Measurements from ENCODE around the gene SLFN14. TPM values are rescaled to one million over a fixed set of nuclear protein-coding genes. Genes with fewer than 3 reads are reported as not detected.

SLFN14 gene
- total and polyA plus RNA-seq, 8 donors, result 0.21 to 1.1 (median 0.78) TPM

DNA sequence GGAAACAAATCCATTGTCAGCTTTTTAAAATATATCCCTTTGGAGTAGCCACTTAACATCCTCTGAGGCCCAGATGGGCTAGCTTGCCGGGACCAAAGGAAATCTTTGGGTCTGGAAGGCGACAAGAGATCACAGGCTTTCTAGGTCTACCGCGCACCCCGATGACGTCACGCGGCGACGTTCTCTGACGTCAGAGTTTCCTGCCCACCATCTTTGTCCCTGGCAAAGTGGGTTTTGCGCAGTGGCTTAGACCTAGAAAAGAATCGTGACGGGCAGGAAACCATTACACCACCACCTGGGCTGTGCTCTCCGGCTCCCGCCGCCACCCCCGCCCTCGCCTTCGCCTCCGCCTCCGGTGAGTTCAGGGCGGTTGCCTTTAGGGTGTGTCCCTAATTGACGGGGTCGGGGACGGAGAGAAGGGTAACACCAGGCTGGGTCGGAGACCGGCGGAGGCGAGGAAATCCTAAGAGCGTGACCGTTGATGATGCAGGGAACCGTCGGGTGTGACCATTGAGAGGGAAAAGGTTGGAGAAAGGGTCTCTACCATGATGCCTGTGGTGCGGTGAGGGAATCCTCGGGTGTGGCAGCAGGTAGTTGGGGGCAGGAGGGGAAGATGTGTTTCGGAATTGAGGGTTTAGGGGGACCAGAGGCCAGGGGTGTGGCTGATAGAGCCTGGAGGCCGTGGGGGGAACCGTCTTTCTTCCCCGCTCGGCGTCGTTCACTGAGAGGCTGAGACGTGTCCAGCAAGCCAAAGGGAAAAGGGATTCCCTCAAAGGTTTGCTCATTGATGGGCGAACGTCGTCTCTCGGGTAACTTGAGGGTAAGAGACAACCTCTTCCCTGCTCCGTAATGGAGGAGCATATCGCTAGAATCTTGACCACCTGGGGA, 26.7 kb upstream of the SLFN14 start, which contains the start of gene AP2B1:
AP2B1 (plus strand) TSS at position 249 of the 888 bp plus-strand sequence. CDS start 6,709 bp downstream, outside the sequence.
- ATAC-seq, result peak; percentile 93
- Histone ChIP-seq H3K4me1 (peaks cover 8 to 38% of the 10 kb centered on the region in 2 donors), H3K36me3 (no peaks in the 10 kb centered on the region), H3K4me3 (peak within 1 kb of the TSS; percentile 61 to 70), H3K27ac (peak within 1 kb of the TSS; percentile 92 to 97), H3K9me3 (no peaks in the 10 kb centered on the region), H3K27me3 (no peaks in the 10 kb centered on the region)
- peak; percentile 91 to 98 (median 96) for DNase-seq
- intact Hi-C loops (cut with DNase I), result no loop called here
- TF ChIP-seq, protein P1, sequence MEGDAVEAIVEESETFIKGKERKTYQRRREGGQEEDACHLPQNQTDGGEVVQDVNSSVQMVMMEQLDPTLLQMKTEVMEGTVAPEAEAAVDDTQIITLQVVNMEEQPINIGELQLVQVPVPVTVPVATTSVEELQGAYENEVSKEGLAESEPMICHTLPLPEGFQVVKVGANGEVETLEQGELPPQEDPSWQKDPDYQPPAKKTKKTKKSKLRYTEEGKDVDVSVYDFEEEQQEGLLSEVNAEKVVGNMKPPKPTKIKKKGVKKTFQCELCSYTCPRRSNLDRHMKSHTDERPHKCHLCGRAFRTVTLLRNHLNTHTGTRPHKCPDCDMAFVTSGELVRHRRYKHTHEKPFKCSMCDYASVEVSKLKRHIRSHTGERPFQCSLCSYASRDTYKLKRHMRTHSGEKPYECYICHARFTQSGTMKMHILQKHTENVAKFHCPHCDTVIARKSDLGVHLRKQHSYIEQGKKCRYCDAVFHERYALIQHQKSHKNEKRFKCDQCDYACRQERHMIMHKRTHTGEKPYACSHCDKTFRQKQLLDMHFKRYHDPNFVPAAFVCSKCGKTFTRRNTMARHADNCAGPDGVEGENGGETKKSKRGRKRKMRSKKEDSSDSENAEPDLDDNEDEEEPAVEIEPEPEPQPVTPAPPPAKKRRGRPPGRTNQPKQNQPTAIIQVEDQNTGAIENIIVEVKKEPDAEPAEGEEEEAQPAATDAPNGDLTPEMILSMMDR (IDR thresholded peaks at IDR 0.05), result no peak

DNA sequence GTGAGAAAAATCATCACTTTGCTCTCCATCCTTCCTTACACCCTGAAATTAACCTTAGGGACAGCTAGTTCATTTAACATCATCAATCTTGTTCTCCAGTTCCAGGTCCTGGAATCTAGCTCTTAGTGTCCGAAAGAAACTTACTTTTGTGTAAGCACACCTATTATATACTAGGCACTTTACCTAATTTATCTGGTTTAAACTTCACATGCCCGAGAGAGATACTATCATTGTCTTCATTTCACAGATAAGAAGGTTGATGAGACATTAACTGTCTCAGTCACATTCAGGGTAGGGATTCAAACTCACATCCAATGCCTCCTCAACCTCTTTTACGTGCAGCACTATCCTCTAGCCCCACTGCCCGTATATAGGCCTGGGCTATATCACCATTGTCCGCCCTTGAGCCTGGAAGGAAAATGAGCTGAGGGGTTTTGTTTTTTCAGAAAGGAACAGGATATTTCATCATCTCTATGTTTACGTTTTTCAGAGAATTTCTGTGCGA, 26.0 kb upstream of the SLFN14 start:
- Histone ChIP-seq H3K4me3 (peak overlapping the region; percentile 61 to 70), H3K27me3 (no peaks in the 10 kb centered on the region), H3K4me1 (peaks cover 8 to 36% of the 10 kb centered on the region in 2 donors), H3K36me3 (no peaks in the 10 kb centered on the region), H3K27ac (peak overlapping the region; percentile 92 to 97), H3K9me3 (no peaks in the 10 kb centered on the region)
- TF ChIP-seq, protein P1 (IDR thresholded peaks at IDR 0.05), result no peak
- intact Hi-C loops (cut with DNase I), result no loop called here
- DNase-seq, result no peak
- ATAC-seq, result peak; percentile 5

DNA sequence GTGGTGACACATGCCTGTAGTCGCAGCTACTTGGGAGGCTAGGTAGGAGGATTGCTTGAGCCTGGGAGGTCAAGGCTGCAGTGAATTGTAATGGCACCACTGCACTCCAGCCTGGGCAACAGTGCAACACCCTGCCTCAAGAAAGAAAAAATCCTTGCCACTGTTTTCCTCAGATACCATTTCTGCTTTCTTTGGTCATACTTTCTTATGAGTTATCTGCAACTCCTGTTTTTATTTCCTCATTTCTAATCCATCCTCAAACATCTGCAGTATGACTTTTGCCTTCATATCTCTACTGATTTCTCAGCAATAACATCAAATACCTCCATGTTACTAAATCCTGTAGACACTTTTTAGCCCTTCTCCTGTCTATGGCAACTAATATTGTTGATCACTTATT, 23.4 kb upstream of the SLFN14 start:
- no peaks in the 10 kb centered on the region for H3K9me3 ChIP-seq
- DNase-seq (no peak), ATAC-seq (no peak)
- intact Hi-C loops (cut with DNase I), result no loop called here
- TF ChIP-seq, protein P1 (IDR thresholded peaks at IDR 0.05), result no peak
- H3K27ac ChIP-seq, result no peak overlapping the region
- no peaks in the 10 kb centered on the region for H3K27me3 ChIP-seq
- H3K4me1 ChIP-seq, result peaks cover 7 to 27% of the 10 kb centered on the region in 2 donors
- no peak overlapping the region for H3K4me3 ChIP-seq
- H3K36me3 ChIP-seq, result no peaks in the 10 kb centered on the region

DNA sequence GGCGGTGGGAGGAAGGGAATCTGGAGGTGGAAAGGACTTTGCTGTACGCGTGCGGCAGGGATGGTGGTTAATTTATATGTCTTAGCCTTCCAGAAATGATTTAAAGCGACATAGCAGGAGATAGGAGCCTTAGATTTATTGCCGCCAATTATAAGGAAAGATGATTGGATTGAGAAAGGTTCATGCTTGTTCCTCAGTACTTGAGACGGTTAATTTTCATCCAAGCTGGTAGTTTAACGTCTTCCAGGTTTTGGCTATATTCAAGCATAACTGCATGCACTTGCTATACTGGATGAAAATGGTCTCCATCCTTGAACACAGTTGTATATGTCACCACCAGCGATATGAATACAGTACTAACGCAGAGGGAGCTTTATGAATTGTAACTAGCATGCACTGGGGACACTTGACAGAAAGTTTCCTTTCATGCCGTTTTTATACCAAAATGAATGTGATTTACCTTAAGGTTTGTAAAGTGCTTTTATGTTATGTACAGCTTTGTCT, 18.4 kb upstream of the SLFN14 start:
- peak; percentile 29 for ATAC-seq
- Histone ChIP-seq H3K27me3 (no peaks in the 10 kb centered on the region), H3K36me3 (peaks cover 3 to 22% of the 10 kb centered on the region in 2 donors), H3K27ac (peak overlapping the region; percentile 89 to 92), H3K4me1 (peaks cover 7 to 25% of the 10 kb centered on the region in 2 donors), H3K9me3 (no peaks in the 10 kb centered on the region), H3K4me3 (peak overlapping the region; percentile 65 to 74)
- DNase-seq, result no peak
- intact Hi-C loops (cut with DNase I), result no loop called here
- TF ChIP-seq, protein P1 (IDR thresholded peaks at IDR 0.05), result no peak

Data from left lung (tissue), 10 donors.